HEK293 (cell line): Measurements from ENCODE around the gene BCAP31.
A peak's percentile ranks its signal among the peaks of the same experiment; 100 is the strongest.

Experiments
- CTCF ChIA-PET: fragments of 350-600 bp; formaldehyde crosslinking; extraction: SDS; loops from one replicate; lab custom pipeline; 2021; ENCODE audit warnings: antibody characterized with exemption; lab: Yijun Ruan, JAX
- POLR2A ChIA-PET: fragments of 300-600 bp; formaldehyde crosslinking; extraction: SDS; loops from one replicate; lab custom pipeline; 2020; ENCODE audit warnings: antibody characterized with exemption, inconsistent platforms; lab: Yijun Ruan, JAX
- H3K27ac ChIP-seq: fragments of 200-500 bp; sonication (Bioruptor generic); 2 replicates; pipeline ENCODE4 v1.5.1; 2014; ENCODE audit warnings: low read depth, low read length, control low read depth, inconsistent platforms; ENCODE audit errors: extremely low read depth
- H3K36me3 ChIP-seq, 2 experiments: fragments of 200-500 bp in 1 of 2; sonication (Bioruptor generic) in 1 of 2; 1 replicate in 1 of 2; 2 replicates in 1 of 2; pipeline ENCODE4 v1.5.1; 2014 to 2017; ENCODE audit warnings: inconsistent platforms in 2 of 2, low read length in 2 of 2; ENCODE audit not compliant: control insufficient read depth in 2 of 2, insufficient read depth in 1 of 2
- H3K4me1 ChIP-seq: fragments of 200-500 bp; sonication (Bioruptor generic); 2 replicates; pipeline ENCODE4 v1.5.1; 2014; ENCODE audit warnings: mild to moderate bottlenecking, low read length, inconsistent platforms; ENCODE audit not compliant: control insufficient read depth, insufficient read depth
- H3K4me3 ChIP-seq: 2 replicates; pipeline ENCODE4 v1.5.1; 2011; ENCODE audit warnings: low read depth, mild to moderate bottlenecking, control low read depth, low read length, moderate library complexity
- H3K9me3 ChIP-seq: fragments of 200-500 bp; sonication (Bioruptor generic); 2 replicates; pipeline ENCODE4 v1.5.1; 2014; ENCODE audit warnings: low read depth, low read length, inconsistent platforms; ENCODE audit not compliant: control insufficient read depth, insufficient read depth
- EGR2 ChIP-seq: fragments of 450-650 bp; formaldehyde crosslinking; IDR thresholded peaks from 2 replicates; pipeline ENCODE4 v1.5.1; 2016; ENCODE audit warnings: low read depth, missing biosample characterization, missing genetic modification characterization
- GLIS1 ChIP-seq: fragments of 450-650 bp; formaldehyde crosslinking; IDR thresholded peaks from 2 replicates; pipeline ENCODE4 v1.5.1; 2016; ENCODE audit warnings: missing biosample characterization, missing genetic modification characterization
- GLIS2 ChIP-seq: fragments of 450-650 bp; formaldehyde crosslinking; IDR thresholded peaks from 2 replicates; pipeline ENCODE4 v1.5.1; 2016; ENCODE audit warnings: missing biosample characterization, missing genetic modification characterization
- PATZ1 ChIP-seq: fragments of 450-650 bp; formaldehyde crosslinking; IDR thresholded peaks from 2 replicates; pipeline ENCODE4 v1.5.1; 2016; ENCODE audit warnings: missing biosample characterization, missing genetic modification characterization
- REPIN1 ChIP-seq: fragments of 450-650 bp; formaldehyde crosslinking; IDR thresholded peaks from 2 replicates; pipeline ENCODE4 v1.5.1; 2017; ENCODE audit warnings: missing biosample characterization, missing genetic modification characterization, low read depth
- SALL2 ChIP-seq: fragments of 450-650 bp; formaldehyde crosslinking; IDR thresholded peaks from 2 replicates; pipeline ENCODE4 v1.5.0; 2017; ENCODE audit warnings: missing biosample characterization, mild to moderate bottlenecking, missing genetic modification characterization, borderline replicate concordance
- SP2 ChIP-seq: fragments of 450-650 bp; formaldehyde crosslinking; IDR thresholded peaks from 2 replicates; pipeline ENCODE4 v1.5.1; 2016; ENCODE audit warnings: missing biosample characterization, missing genetic modification characterization
- ZBTB20 ChIP-seq: fragments of 450-650 bp; formaldehyde crosslinking; IDR thresholded peaks from 2 replicates; pipeline ENCODE4 v1.5.1; 2016; ENCODE audit warnings: missing biosample characterization, missing genetic modification characterization
- ZFHX2 ChIP-seq: fragments of 450-650 bp; formaldehyde crosslinking; conservative IDR thresholded peaks from 2 replicates; pipeline ENCODE4 v1.5.1; 2016; ENCODE audit warnings: missing biosample characterization, missing genetic modification characterization
- ZIC2 ChIP-seq: fragments of 450-650 bp; formaldehyde crosslinking; IDR thresholded peaks from 2 replicates; pipeline ENCODE4 v1.5.1; 2016; ENCODE audit warnings: missing biosample characterization, missing genetic modification characterization
- ZNF138 ChIP-seq: fragments of 450-650 bp; formaldehyde crosslinking; IDR thresholded peaks from 2 replicates; pipeline ENCODE4 v1.5.1; 2016; ENCODE audit warnings: missing biosample characterization, missing genetic modification characterization, borderline replicate concordance
- ZNF214 ChIP-seq: fragments of 450-650 bp; formaldehyde crosslinking; IDR thresholded peaks from 2 replicates; pipeline ENCODE4 v1.5.1; 2017; ENCODE audit warnings: missing biosample characterization, mild to moderate bottlenecking, missing genetic modification characterization, borderline replicate concordance
- ZNF341 ChIP-seq: fragments of 450-650 bp; formaldehyde crosslinking; IDR thresholded peaks from 2 replicates; pipeline ENCODE4; 2016; ENCODE audit warnings: low read depth, missing biosample characterization, missing genetic modification characterization
- ZNF366 ChIP-seq: fragments of 450-650 bp; formaldehyde crosslinking; conservative IDR thresholded peaks from 2 replicates; pipeline ENCODE4 v1.5.1; 2016; ENCODE audit warnings: missing biosample characterization, missing genetic modification characterization
- ZNF391 ChIP-seq: fragments of 450-650 bp; formaldehyde crosslinking; IDR thresholded peaks from 2 replicates; pipeline ENCODE4 v1.5.1; 2016; ENCODE audit warnings: low read depth, missing biosample characterization, missing genetic modification characterization, borderline replicate concordance
- ZNF404 ChIP-seq: fragments of 450-650 bp; formaldehyde crosslinking; IDR thresholded peaks from 2 replicates; pipeline ENCODE4 v1.5.1; 2017; ENCODE audit warnings: missing biosample characterization, missing genetic modification characterization
- ZNF623 ChIP-seq: fragments of 450-650 bp; formaldehyde crosslinking; IDR thresholded peaks from 2 replicates; pipeline ENCODE4 v1.5.1; 2016; ENCODE audit warnings: missing biosample characterization, missing genetic modification characterization
- ZNF658 ChIP-seq: fragments of 450-650 bp; formaldehyde crosslinking; IDR thresholded peaks from 2 replicates; pipeline ENCODE4; 2016; ENCODE audit warnings: missing biosample characterization, missing genetic modification characterization
- ZSCAN16 ChIP-seq: fragments of 450-650 bp; formaldehyde crosslinking; IDR thresholded peaks from 2 replicates; pipeline ENCODE4 v1.5.1; 2016; ENCODE audit warnings: missing biosample characterization, missing genetic modification characterization
- ZSCAN4 ChIP-seq: fragments of 450-650 bp; formaldehyde crosslinking; IDR thresholded peaks from 2 replicates; pipeline ENCODE4 v1.5.1; 2017; ENCODE audit warnings: missing biosample characterization, missing genetic modification characterization
- TF ChIP-seq, protein P1 (sequence below): fragments of 450-650 bp; formaldehyde crosslinking; IDR thresholded peaks from 2 replicates; pipeline ENCODE4 v1.5.1; 2016; ENCODE audit warnings: missing biosample characterization, missing genetic modification characterization
- TF ChIP-seq, protein P2 (sequence below): fragments of 450-650 bp; formaldehyde crosslinking; IDR thresholded peaks from 2 replicates; pipeline ENCODE4 v1.5.1; 2017; ENCODE audit warnings: missing biosample characterization, missing genetic modification characterization
- TF ChIP-seq, protein P3 (sequence below): fragments of 450-650 bp; formaldehyde crosslinking; IDR thresholded peaks from 2 replicates; pipeline ENCODE4 v1.5.1; 2017; ENCODE audit warnings: missing biosample characterization, missing genetic modification characterization

BCAP31 gene

GRCh38 chrX:153673428-153674218 lies 50.6 kb downstream of the BCAP31 start, which contains the start of gene PNCK:
TSS of gene PNCK (minus strand) at chrX:153673813. CDS start at chrX:153673076, 737 bp downstream.
- H3K36me3 ChIP-seq = no peaks in the 10 kb centered on the region
- H3K4me1 ChIP-seq = no peaks in the 10 kb centered on the region
- no peak within 1 kb of the TSS for H3K4me3 ChIP-seq
- TF ChIP-seq ZNF658 (tag by site-specific recombination) (no peak), ZNF366 (no peak), ZNF138 (tag by site-specific recombination) (no peak), ZSCAN16 (tag by site-specific recombination) (no peak), ZNF214 (tag by site-specific recombination) (no peak), ZNF623 (tag by site-specific recombination) (peak; percentile 96)
- TF ChIP-seq, protein P1, sequence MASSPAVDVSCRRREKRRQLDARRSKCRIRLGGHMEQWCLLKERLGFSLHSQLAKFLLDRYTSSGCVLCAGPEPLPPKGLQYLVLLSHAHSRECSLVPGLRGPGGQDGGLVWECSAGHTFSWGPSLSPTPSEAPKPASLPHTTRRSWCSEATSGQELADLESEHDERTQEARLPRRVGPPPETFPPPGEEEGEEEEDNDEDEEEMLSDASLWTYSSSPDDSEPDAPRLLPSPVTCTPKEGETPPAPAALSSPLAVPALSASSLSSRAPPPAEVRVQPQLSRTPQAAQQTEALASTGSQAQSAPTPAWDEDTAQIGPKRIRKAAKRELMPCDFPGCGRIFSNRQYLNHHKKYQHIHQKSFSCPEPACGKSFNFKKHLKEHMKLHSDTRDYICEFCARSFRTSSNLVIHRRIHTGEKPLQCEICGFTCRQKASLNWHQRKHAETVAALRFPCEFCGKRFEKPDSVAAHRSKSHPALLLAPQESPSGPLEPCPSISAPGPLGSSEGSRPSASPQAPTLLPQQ (tag by site-specific recombination) = no peak
- TF ChIP-seq, protein P2, sequence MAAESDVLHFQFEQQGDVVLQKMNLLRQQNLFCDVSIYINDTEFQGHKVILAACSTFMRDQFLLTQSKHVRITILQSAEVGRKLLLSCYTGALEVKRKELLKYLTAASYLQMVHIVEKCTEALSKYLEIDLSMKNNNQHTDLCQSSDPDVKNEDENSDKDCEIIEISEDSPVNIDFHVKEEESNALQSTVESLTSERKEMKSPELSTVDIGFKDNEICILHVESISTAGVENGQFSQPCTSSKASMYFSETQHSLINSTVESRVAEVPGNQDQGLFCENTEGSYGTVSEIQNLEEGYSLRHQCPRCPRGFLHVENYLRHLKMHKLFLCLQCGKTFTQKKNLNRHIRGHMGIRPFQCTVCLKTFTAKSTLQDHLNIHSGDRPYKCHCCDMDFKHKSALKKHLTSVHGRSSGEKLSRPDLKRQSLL (tag by site-specific recombination) = 0 out of 2 replicates have a peak, but pooled peaks have one; percentile 28
- TF ChIP-seq, all 188 proteins: peak for 2
- Histone ChIP-seq H3K27ac (no peak within 1 kb of the TSS), H3K9me3 (no peaks in the 10 kb centered on the region)
- CTCF ChIA-PET = interaction anchor here (0.6 kb wide), 2 partner anchors 179 to 721 kb away, joined by 3 read pairs; no protein-coding TSS in a partner anchor
- POLR2A ChIA-PET = no interaction called here

GRCh38 chrX:153672531-153673427 lies 51.4 kb downstream of the BCAP31 start:
- no peaks in the 10 kb centered on the region for H3K9me3 ChIP-seq
- CTCF ChIA-PET = interaction anchor here (0.8 kb wide), 1 partner anchor 623 kb away, joined by 6 read pairs; no protein-coding TSS in a partner anchor

More at GRCh38 chrX:153672531-153673427, 51.4 kb downstream of the BCAP31 start:
- Histone ChIP-seq H3K4me1 (no peaks in the 10 kb centered on the region), H3K27ac (no peak overlapping the region), H3K4me3 (no peak overlapping the region), H3K36me3 (no peaks in the 10 kb centered on the region)
- POLR2A ChIA-PET = no interaction called here
- TF ChIP-seq ZIC2 (tag by site-specific recombination) (peak; percentile 41; the same call in 1 of the 2 replicates), ZSCAN4 (peak; percentile 71), EGR2 (peak; percentile 83), ZFHX2 (peak; percentile 97), SP2 (tag by site-specific recombination) (peak; percentile 13; the same call in 1 of the 2 replicates), REPIN1 (tag by site-specific recombination) (no peak), GLIS1 (peak; percentile 77), ZNF404 (tag by site-specific recombination) (no peak), GLIS2 (tag by site-specific recombination) (peak; percentile 55), ZNF391 (tag by site-specific recombination) (no peak), ZNF341 (tag by site-specific recombination) (peak; percentile 53), SALL2 (tag by site-specific recombination) (0 out of 2 replicates have a peak, but pooled peaks have one; percentile 42), ZBTB20 (tag by site-specific recombination) (0 out of 2 replicates have a peak, but pooled peaks have one; percentile 14), PATZ1 (tag by site-specific recombination) (peak; percentile 49; the same call in 1 of the 2 replicates)
- TF ChIP-seq, protein P3, sequence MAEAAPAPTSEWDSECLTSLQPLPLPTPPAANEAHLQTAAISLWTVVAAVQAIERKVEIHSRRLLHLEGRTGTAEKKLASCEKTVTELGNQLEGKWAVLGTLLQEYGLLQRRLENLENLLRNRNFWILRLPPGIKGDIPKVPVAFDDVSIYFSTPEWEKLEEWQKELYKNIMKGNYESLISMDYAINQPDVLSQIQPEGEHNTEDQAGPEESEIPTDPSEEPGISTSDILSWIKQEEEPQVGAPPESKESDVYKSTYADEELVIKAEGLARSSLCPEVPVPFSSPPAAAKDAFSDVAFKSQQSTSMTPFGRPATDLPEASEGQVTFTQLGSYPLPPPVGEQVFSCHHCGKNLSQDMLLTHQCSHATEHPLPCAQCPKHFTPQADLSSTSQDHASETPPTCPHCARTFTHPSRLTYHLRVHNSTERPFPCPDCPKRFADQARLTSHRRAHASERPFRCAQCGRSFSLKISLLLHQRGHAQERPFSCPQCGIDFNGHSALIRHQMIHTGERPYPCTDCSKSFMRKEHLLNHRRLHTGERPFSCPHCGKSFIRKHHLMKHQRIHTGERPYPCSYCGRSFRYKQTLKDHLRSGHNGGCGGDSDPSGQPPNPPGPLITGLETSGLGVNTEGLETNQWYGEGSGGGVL (tag by site-specific recombination) = peak; percentile 55
